NT2/D1 (cell line): ENCODE data around the gene PILRA.

ENCODE experiments used
- DNase-seq: peaks from one replicate; pipeline ENCODE4 v3.0.0-alpha.2; 2011; ENCODE audit warnings: low read depth, low spot score
- H3K27me3 ChIP-seq: 2 replicates; pipeline ENCODE4 v1.6.0; 2011; ENCODE audit warnings: mild to moderate bottlenecking; ENCODE audit not compliant: insufficient read length, insufficient read depth
- H3K36me3 ChIP-seq: 2 replicates; pipeline ENCODE4 v1.6.1; 2011; ENCODE audit warnings: mild to moderate bottlenecking, low read length, mixed read lengths; ENCODE audit not compliant: insufficient read depth, insufficient read length
- H3K4me1 ChIP-seq: 2 replicates; pipeline ENCODE4 v1.5.1; 2011; ENCODE audit not compliant: insufficient read depth, insufficient read length
- H3K4me3 ChIP-seq: 2 replicates; pipeline ENCODE4 v1.5.1; 2011; ENCODE audit warnings: low read depth; ENCODE audit not compliant: insufficient read length
- H3K9ac ChIP-seq: 2 replicates; pipeline ENCODE4 v1.6.0; 2011; ENCODE audit warnings: low read depth; ENCODE audit not compliant: insufficient read length
- H3K9me3 ChIP-seq: 2 replicates; pipeline ENCODE4 v1.5.1; 2011; ENCODE audit warnings: mild to moderate bottlenecking, low read length; ENCODE audit not compliant: insufficient read depth
- SUZ12 ChIP-seq: IDR thresholded peaks from 2 replicates; pipeline ENCODE4 v1.6.1; 2011; ENCODE audit not compliant: insufficient read length, insufficient read depth; ENCODE audit errors: extremely low read depth
- YY1 ChIP-seq: IDR thresholded peaks from 2 replicates; pipeline ENCODE4 v1.6.1; 2011; ENCODE audit not compliant: insufficient read length, insufficient read depth
- ZNF274 ChIP-seq: IDR thresholded peaks from 2 replicates; pipeline ENCODE4 v1.6.1; 2011; ENCODE audit warnings: mild to moderate bottlenecking, low read depth, low read length

Gene PILRA

GRCh38 chr7:100387695-100388094 lies 14.4 kb downstream of the PILRA start:
- H3K9ac ChIP-seq, result no peak overlapping the region
- TF ChIP-seq SUZ12 (no peak), ZNF274 (no peak), YY1 (no peak)
- DNase-seq, result no peak
- H3K4me3 ChIP-seq, result no peak overlapping the region
- H3K4me1 ChIP-seq, result peaks cover 8% of the 10 kb centered on the region
- H3K36me3 ChIP-seq, result no peaks in the 10 kb centered on the region
- no peaks in the 10 kb centered on the region for H3K9me3 ChIP-seq
- H3K27me3 ChIP-seq, result no peaks in the 10 kb centered on the region

GRCh38 chr7:100389437-100390088 lies 16.3 kb downstream of the PILRA start:
- TF ChIP-seq SUZ12 (no peak), YY1 (no peak), ZNF274 (no peak)

GRCh38 chr7:100390286-100391009 lies 17.2 kb downstream of the PILRA start:
- TF ChIP-seq ZNF274 (no peak), SUZ12 (no peak), YY1 (no peak)
- Histone ChIP-seq H3K4me1 (peaks cover 8% of the 10 kb centered on the region), H3K36me3 (no peaks in the 10 kb centered on the region), H3K27me3 (no peaks in the 10 kb centered on the region), H3K9me3 (no peaks in the 10 kb centered on the region), H3K4me3 (no peak overlapping the region), H3K9ac (no peak overlapping the region)
- no peak for DNase-seq

More at GRCh38 chr7:100389437-100390088, 16.3 kb downstream of the PILRA start:
- no peaks in the 10 kb centered on the region for H3K9me3 ChIP-seq
- no peaks in the 10 kb centered on the region for H3K27me3 ChIP-seq
- no peak overlapping the region for H3K4me3 ChIP-seq
- H3K36me3 ChIP-seq, result no peaks in the 10 kb centered on the region
- peaks cover 8% of the 10 kb centered on the region for H3K4me1 ChIP-seq
- no peak overlapping the region for H3K9ac ChIP-seq
- no peak for DNase-seq

GRCh38 chr7:100393233-100393905 lies 20.1 kb downstream of the PILRA start:
- TF ChIP-seq YY1 (no peak), SUZ12 (no peak), ZNF274 (no peak)
- H3K4me1 ChIP-seq, result peaks cover 8% of the 10 kb centered on the region
- no peaks in the 10 kb centered on the region for H3K36me3 ChIP-seq
- no peak for DNase-seq
- H3K4me3 ChIP-seq, result no peak overlapping the region
- no peak overlapping the region for H3K9ac ChIP-seq
- H3K9me3 ChIP-seq, result no peaks in the 10 kb centered on the region
- no peaks in the 10 kb centered on the region for H3K27me3 ChIP-seq

- no peak for DNase-seq
- H3K4me3 ChIP-seq, result no peak overlapping the region
- no peak overlapping the region for H3K9ac ChIP-seq
- H3K9me3 ChIP-seq, result no peaks in the 10 kb centered on the region
- TF ChIP-seq ZNF274, result no peak
- TF ChIP-seq SUZ12, result no peak
- TF ChIP-seq YY1, result no peak
- no peaks in the 10 kb centered on the region for H3K27me3 ChIP-seq
- H3K36me3 ChIP-seq, result no peaks in the 10 kb centered on the region
- peaks cover 8% of the 10 kb centered on the region for H3K4me1 ChIP-seq
These were observed 20.8 kb downstream of the PILRA start for GRCh38 chr7:100394077-100394476.

GRCh38 chr7:100396421-100396982 lies 23.2 kb downstream of the PILRA start:
- no peaks in the 10 kb centered on the region for H3K9me3 ChIP-seq
- H3K4me3 ChIP-seq, result no peak overlapping the region
- TF ChIP-seq YY1, result no peak
- TF ChIP-seq SUZ12, result no peak
- TF ChIP-seq ZNF274, result no peak
- no peak overlapping the region for H3K9ac ChIP-seq
- no peak for DNase-seq
- H3K27me3 ChIP-seq, result no peaks in the 10 kb centered on the region
- H3K4me1 ChIP-seq, result peaks cover 2% of the 10 kb centered on the region
- H3K36me3 ChIP-seq, result no peaks in the 10 kb centered on the region
